HEK293 (cell line): ENCODE data around the gene KLHL25.
A peak's percentile ranks its signal among the peaks of the same experiment; 100 is the strongest.

Experiments
- CTCF ChIA-PET: fragments of 350-600 bp; formaldehyde crosslinking; extraction: SDS; loops from one replicate; lab custom pipeline; 2021; ENCODE audit warnings: antibody characterized with exemption; lab: Yijun Ruan, JAX
- POLR2A ChIA-PET: fragments of 300-600 bp; formaldehyde crosslinking; extraction: SDS; loops from one replicate; lab custom pipeline; 2020; ENCODE audit warnings: antibody characterized with exemption, inconsistent platforms; lab: Yijun Ruan, JAX
- H3K27ac ChIP-seq: fragments of 200-500 bp; sonication (Bioruptor generic); 2 replicates; pipeline ENCODE4 v1.5.1; 2014; ENCODE audit warnings: low read depth, low read length, control low read depth, inconsistent platforms; ENCODE audit errors: extremely low read depth
- H3K36me3 ChIP-seq, 2 experiments: fragments of 200-500 bp in 1 of 2; sonication (Bioruptor generic) in 1 of 2; 1 replicate in 1 of 2; 2 replicates in 1 of 2; pipeline ENCODE4 v1.5.1; 2014 to 2017; ENCODE audit warnings: inconsistent platforms in 2 of 2, low read length in 2 of 2; ENCODE audit not compliant: control insufficient read depth in 2 of 2, insufficient read depth in 1 of 2
- H3K4me1 ChIP-seq: fragments of 200-500 bp; sonication (Bioruptor generic); 2 replicates; pipeline ENCODE4 v1.5.1; 2014; ENCODE audit warnings: mild to moderate bottlenecking, low read length, inconsistent platforms; ENCODE audit not compliant: control insufficient read depth, insufficient read depth
- H3K4me3 ChIP-seq: 2 replicates; pipeline ENCODE4 v1.5.1; 2011; ENCODE audit warnings: low read depth, mild to moderate bottlenecking, control low read depth, low read length, moderate library complexity
- H3K9me3 ChIP-seq: fragments of 200-500 bp; sonication (Bioruptor generic); 2 replicates; pipeline ENCODE4 v1.5.1; 2014; ENCODE audit warnings: low read depth, low read length, inconsistent platforms; ENCODE audit not compliant: control insufficient read depth, insufficient read depth
- EGR2 ChIP-seq: fragments of 450-650 bp; formaldehyde crosslinking; IDR thresholded peaks from 2 replicates; pipeline ENCODE4 v1.5.1; 2016; ENCODE audit warnings: low read depth, missing biosample characterization, missing genetic modification characterization
- ELK4 ChIP-seq: IDR thresholded peaks from 2 replicates; pipeline ENCODE4 v1.6.1; 2011; ENCODE audit warnings: mild to moderate bottlenecking, low read depth, low read length, borderline replicate concordance
- KLF7 ChIP-seq: fragments of 450-650 bp; formaldehyde crosslinking; IDR thresholded peaks from 2 replicates; pipeline ENCODE4 v1.5.1; 2016; ENCODE audit warnings: missing biosample characterization, missing genetic modification characterization, borderline replicate concordance
- MYNN ChIP-seq: fragments of 450-650 bp; formaldehyde crosslinking; IDR thresholded peaks from 2 replicates; pipeline ENCODE4 v1.5.1; 2016; ENCODE audit warnings: missing biosample characterization, missing genetic modification characterization, borderline replicate concordance
- PRDM1 ChIP-seq: fragments of 450-650 bp; formaldehyde crosslinking; IDR thresholded peaks from 2 replicates; pipeline ENCODE4; 2016; ENCODE audit warnings: missing biosample characterization, missing genetic modification characterization
- RBAK ChIP-seq: fragments of 450-650 bp; formaldehyde crosslinking; IDR thresholded peaks from 2 replicates; pipeline ENCODE4 v1.5.1; 2016; ENCODE audit warnings: missing biosample characterization, missing genetic modification characterization
- SETDB1 ChIP-seq: IDR thresholded peaks from one replicate; pipeline ENCODE4 v1.6.1; 2017; ENCODE audit warnings: mild to moderate bottlenecking, low read length, moderate library complexity, mixed read lengths; ENCODE audit not compliant: insufficient read length
- SP2 ChIP-seq: fragments of 450-650 bp; formaldehyde crosslinking; IDR thresholded peaks from 2 replicates; pipeline ENCODE4 v1.5.1; 2016; ENCODE audit warnings: missing biosample characterization, missing genetic modification characterization
- TSHZ1 ChIP-seq: fragments of 450-650 bp; formaldehyde crosslinking; IDR thresholded peaks from 2 replicates; pipeline ENCODE4 v1.5.1; 2016; ENCODE audit warnings: missing biosample characterization, missing genetic modification characterization, borderline replicate concordance
- ZBTB44 ChIP-seq: fragments of 450-650 bp; IDR thresholded peaks from 2 replicates; pipeline ENCODE4 v1.5.1; 2018; ENCODE audit warnings: missing biosample characterization, mild to moderate bottlenecking, missing genetic modification characterization
- ZFHX2 ChIP-seq: fragments of 450-650 bp; formaldehyde crosslinking; conservative IDR thresholded peaks from 2 replicates; pipeline ENCODE4 v1.5.1; 2016; ENCODE audit warnings: missing biosample characterization, missing genetic modification characterization
- ZNF184 ChIP-seq: fragments of 450-650 bp; IDR thresholded peaks from 2 replicates; pipeline ENCODE4 v1.5.1; 2018; ENCODE audit warnings: missing biosample characterization, mild to moderate bottlenecking, missing genetic modification characterization
- ZNF202 ChIP-seq: fragments of 450-650 bp; formaldehyde crosslinking; IDR thresholded peaks from 2 replicates; pipeline ENCODE4 v1.5.1; 2016; ENCODE audit warnings: missing biosample characterization, missing genetic modification characterization, borderline replicate concordance
- ZNF211 ChIP-seq: fragments of 450-650 bp; formaldehyde crosslinking; IDR thresholded peaks from 2 replicates; pipeline ENCODE4 v1.5.1; 2016; ENCODE audit warnings: low read depth, missing biosample characterization, missing genetic modification characterization
- ZNF214 ChIP-seq: fragments of 450-650 bp; formaldehyde crosslinking; IDR thresholded peaks from 2 replicates; pipeline ENCODE4 v1.5.1; 2017; ENCODE audit warnings: missing biosample characterization, mild to moderate bottlenecking, missing genetic modification characterization, borderline replicate concordance
- ZNF280C ChIP-seq: fragments of 450-650 bp; formaldehyde crosslinking; IDR thresholded peaks from 2 replicates; pipeline ENCODE4 v1.5.1; 2016; ENCODE audit warnings: missing biosample characterization, missing genetic modification characterization
- ZNF404 ChIP-seq: fragments of 450-650 bp; formaldehyde crosslinking; IDR thresholded peaks from 2 replicates; pipeline ENCODE4 v1.5.1; 2017; ENCODE audit warnings: missing biosample characterization, missing genetic modification characterization
- ZNF513 ChIP-seq: fragments of 450-650 bp; IDR thresholded peaks from 2 replicates; pipeline ENCODE4 v1.5.1; 2018; ENCODE audit warnings: missing biosample characterization, missing genetic modification characterization
- ZNF629 ChIP-seq: fragments of 450-650 bp; formaldehyde crosslinking; IDR thresholded peaks from 2 replicates; pipeline ENCODE4 v1.5.1; 2017; ENCODE audit warnings: missing biosample characterization, missing genetic modification characterization
- ZNF670 ChIP-seq: fragments of 450-650 bp; formaldehyde crosslinking; IDR thresholded peaks from 2 replicates; pipeline ENCODE4 v1.5.1; 2016; ENCODE audit warnings: missing biosample characterization, missing genetic modification characterization, low read depth
- ZNF768 ChIP-seq: fragments of 450-650 bp; formaldehyde crosslinking; IDR thresholded peaks from 2 replicates; pipeline ENCODE4 v1.5.1; 2018; ENCODE audit warnings: missing biosample characterization, mild to moderate bottlenecking, missing genetic modification characterization

The KLHL25 gene

GRCh38 chr15:85723960-85724945, 70.5 kb downstream of the KLHL25 start:
- no peak overlapping the region for H3K27ac ChIP-seq
- no peaks in the 10 kb centered on the region for H3K9me3 ChIP-seq
- ChIA-PET CTCF (interaction anchor here (0.6 to 4.7 kb wide), 6 partner anchors 8 to 428 kb away, joined by 3 to 27 read pairs (median 4); no protein-coding TSS in a partner anchor), POLR2A (no interaction called here)
- no peak for TF ChIP-seq ZNF404 (tag by site-specific recombination)
- no peak for TF ChIP-seq ZNF184 (tag by site-specific recombination)
- TF ChIP-seq PRDM1 (tag by site-specific recombination) = peak; percentile 86
- H3K36me3 ChIP-seq = peaks cover 25 to 86% of the 10 kb centered on the region in 2 experiments
- H3K4me3 ChIP-seq = no peak overlapping the region
- H3K4me1 ChIP-seq = no peaks in the 10 kb centered on the region

- H3K9me3 ChIP-seq = no peaks in the 10 kb centered on the region
- ChIA-PET POLR2A (no interaction called here), CTCF (interaction anchor here (1.4 kb wide), 1 partner anchor 109 kb away, joined by 6 read pairs; no protein-coding TSS in a partner anchor)
- H3K4me1 ChIP-seq = no peaks in the 10 kb centered on the region
- no peak overlapping the region for H3K27ac ChIP-seq
- H3K36me3 ChIP-seq = peaks cover 32 to 90% of the 10 kb centered on the region in 2 experiments
- no peak for TF ChIP-seq ZNF768
- TF ChIP-seq ZNF280C (tag by site-specific recombination) = no peak
- TF ChIP-seq SETDB1 = no peak
- TF ChIP-seq ZNF214 = no peak
- TF ChIP-seq EGR2 = no peak
- no peak for TF ChIP-seq ZBTB44 (tag by site-specific recombination)
- TF ChIP-seq ZNF670 (tag by site-specific recombination) = no peak
- no peak for TF ChIP-seq TSHZ1
- TF ChIP-seq ELK4 = no peak
- TF ChIP-seq ZFHX2 (tag by site-specific recombination) = no peak
- no peak for TF ChIP-seq ZNF513 (tag by site-specific recombination)
- no peak for TF ChIP-seq ZNF211 (tag by site-specific recombination)
- TF ChIP-seq KLF7 = no peak
- no peak for TF ChIP-seq SP2 (tag by site-specific recombination)
- TF ChIP-seq ZNF629 (tag by site-specific recombination) = no peak
- TF ChIP-seq MYNN (tag by site-specific recombination) = no peak
- TF ChIP-seq RBAK (tag by site-specific recombination) = no peak
- TF ChIP-seq ZNF202 (tag by site-specific recombination) = no peak
- no peak overlapping the region for H3K4me3 ChIP-seq
Observed at GRCh38 chr15:85722374-85723152, 72.2 kb downstream of the KLHL25 start.
